ENCODE results near the gene PRRT4.
A peak's percentile ranks its signal among the peaks of the same experiment; 100 is the strongest.

Gene PRRT4

DNA sequence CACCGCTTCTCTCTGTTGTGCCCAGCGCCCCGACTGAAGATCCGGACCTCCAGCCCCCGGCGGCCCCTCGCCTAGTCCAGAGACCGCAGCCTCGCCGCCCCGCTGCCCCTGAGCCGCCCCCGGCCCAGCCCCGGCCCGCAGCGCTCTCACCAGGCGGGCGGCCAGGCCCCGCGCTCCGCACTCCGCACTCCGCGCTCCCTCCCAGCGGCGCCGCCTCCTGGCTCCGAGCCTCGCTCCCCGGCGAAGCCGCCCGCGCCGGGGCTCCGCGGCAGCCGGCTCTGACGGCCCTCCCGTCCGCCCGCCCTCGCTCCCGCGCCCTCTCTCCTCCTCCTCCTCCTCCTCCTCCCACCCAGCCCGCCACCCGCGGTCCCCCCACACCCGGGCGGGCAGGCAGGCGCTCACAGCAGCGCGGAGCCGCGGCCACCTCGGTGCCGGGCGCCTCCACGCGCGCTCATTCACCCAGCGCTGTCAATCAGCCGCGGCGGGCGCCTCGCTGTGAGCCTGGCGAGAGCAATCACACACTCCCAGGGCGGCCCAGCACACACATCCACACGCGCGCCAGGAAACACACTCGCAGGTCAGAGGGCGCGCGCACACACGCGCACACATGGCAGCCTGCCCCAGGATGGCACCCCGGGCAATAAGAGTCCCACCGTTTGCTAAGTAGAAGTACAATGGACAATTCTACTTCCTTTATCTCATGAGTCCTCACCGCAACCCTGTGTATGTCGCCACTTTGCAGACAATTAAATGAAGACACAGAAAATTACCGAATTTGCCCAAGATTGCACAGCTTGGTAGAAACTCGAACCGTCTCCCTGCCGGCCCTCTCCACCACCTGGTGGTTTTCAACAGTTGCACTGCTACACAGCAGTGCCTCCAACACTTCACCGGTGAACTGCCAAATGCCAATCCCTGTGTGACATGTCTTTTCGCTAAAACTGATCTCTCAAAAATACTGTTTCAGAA, at the start of gene PRRT4:
TSS of gene PRRT4 (minus strand) at position 280 of the 969 bp plus-strand sequence.
- DNase-seq: peak; percentile 48

DNA sequence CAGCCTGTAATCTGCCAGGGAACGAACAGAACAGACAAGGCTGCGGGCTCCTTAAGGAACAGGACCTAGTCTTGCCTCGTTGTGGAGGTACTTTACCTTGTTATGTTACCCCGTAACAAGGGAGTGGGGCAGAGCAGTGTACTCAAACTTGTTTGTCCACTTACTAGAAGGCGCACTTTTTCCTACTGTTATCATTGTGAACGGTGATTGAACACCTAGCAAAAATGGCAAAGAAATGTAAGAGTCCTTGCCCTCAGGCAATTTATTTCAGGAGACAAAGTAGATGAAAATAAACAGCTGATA, 48.9 kb upstream of the PRRT4 start:
- no peak for DNase-seq

DNA sequence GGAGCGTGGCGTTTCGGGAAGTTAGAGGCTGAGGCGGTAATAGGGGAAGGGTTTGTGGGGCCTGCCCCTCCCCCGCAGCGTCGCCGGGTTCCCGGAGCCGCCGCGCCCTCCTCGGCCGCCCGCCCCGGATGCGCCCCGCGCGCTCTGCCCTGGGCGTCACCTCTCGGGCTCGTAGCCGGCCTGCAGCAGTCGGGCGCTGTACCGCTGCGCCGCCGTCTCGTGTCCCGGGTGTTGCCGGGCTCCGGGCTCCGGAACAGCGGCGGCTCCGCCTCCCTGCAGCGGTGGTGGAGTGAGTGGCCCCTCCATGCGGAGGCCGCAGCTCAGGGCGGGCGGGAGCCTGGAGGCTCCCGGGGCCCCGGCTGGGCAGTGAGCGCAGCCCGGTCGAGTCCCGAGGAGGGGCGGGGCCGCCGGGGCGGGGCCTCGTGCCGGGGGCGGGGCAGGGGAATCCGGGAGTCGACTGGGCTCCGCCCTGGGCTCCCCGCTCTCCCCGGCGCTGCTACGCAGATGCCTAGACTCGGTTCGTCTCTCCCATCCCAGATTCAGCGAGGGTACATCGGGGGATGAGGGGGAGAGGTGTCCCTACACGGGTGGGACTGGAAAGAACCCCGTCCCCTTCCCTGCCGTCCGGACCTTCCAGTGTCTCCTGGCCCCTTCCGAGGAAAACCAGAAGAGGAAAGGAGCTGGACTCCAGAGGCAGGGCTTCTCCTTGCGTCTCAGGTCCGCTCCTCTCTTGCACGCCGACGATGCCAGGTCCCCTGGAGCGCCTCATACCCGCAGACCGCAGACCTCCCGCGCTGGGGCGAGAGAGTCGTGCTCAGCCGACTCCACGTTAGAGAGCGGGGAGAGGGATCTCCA, 48.3 kb upstream of the PRRT4 start, which contains the start of gene IMPDH1:
TSS of gene IMPDH1 (minus strand) at position 387 of the 855 bp plus-strand sequence. CDS start at position 306, 81 bp downstream.
- peak; percentile 88 for DNase-seq

DNA sequence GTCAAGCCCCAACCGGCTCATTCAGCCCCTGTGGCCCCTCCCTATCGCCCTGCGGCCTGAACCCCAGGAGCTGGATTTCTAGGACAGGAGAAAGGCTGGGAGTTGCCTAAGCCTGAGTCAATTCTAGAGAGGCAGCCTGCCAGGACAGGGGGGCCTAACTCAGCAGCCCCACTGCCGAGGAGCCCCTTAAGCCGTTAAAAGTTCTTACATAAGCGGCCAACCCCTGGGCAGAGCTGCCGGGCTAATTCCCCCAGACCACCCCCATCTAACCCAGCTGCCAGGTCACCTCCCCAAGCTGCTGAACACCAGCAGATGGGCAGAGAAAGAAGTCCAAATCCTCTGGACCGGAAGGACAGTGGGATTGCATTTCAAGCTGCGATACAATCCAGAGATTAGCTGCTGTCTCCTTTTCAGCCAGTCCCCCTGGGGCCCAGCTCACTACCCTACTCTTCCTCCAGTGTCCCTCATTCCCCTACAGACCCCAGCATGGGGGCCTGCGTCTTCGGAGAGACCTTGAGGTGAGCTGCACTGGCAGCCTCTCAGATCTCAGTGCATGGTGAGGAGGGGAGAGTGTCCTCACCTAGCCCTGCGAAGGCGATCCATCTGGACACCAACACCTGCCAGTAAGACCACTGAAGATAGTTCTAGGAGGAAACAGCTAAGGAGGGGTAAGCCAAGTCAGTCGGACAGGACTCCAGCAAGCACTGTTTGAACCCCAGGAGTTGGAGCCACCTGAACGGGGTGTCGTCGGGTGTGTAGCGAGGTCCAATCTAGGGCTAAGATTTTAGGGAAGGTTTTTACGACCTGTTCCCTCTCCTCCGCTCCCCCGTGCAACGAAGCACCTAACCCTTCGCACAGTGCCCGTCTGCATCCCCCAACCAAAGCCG, 47.5 kb upstream of the PRRT4 start:
- no peak for DNase-seq

DNA sequence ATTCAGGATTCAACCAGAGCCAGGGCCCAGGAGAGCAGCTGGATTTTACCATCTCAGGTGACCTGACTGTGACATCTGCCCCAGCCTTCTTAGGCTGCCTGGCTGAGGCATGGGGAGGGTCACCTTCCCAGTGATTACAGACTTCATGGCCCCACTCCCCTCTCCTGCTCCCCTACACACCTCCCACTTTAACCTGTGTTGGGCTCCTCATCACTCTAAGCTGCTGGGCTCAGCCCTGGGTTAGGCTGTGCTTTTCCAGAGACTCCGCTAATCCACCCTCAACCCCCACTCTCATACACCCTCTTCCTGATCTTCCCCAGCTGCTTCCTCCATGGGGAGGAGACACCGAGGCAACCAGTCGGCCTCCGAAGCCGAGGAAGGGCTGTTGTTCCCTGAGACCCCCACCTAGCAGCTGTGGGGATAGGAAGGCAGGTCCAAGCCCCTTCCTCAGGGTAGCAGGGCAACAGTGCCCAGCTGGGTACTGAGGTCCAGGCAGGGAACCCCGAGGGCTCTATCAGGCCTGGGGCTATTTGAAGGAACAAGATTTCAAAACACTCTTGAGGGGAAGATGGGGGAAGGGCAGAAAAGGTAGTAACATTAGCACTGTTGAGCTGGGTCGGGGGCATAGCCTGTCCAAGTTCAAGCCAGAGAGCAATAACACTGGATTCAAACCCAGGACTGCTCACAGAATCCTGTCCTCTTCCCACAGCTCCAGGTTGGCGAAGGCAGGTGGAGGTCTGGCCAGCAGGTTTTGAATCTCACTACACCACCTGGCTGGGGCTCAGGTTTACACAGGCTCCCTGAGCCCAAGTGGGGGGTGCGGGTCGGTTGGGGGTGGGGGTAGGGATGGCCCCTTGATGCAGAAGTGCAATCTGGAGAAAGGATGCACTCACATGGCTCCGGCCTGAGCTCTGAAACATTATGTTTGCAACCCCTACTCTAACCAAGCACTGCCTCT, 46.5 kb upstream of the PRRT4 start:
- DNase-seq: no peak

DNA sequence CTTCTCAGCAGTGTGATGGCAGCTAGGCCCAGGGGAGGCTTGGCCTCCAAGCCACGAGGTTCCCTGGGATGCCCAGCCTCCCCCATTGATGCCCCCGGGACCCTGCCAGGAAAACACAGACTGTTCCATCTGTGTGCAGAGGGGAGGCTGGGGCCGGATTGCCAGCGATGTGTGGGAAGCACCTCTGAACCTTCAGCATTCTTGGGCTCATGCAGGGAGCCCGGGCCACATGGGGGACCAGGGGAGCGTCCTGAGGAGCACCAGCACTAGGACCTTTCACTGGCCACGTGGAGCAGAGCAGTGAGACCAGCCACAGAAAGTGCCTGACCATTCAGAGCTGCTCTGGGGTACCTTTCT, 45.7 kb upstream of the PRRT4 start:
- no peak for DNase-seq

DNA sequence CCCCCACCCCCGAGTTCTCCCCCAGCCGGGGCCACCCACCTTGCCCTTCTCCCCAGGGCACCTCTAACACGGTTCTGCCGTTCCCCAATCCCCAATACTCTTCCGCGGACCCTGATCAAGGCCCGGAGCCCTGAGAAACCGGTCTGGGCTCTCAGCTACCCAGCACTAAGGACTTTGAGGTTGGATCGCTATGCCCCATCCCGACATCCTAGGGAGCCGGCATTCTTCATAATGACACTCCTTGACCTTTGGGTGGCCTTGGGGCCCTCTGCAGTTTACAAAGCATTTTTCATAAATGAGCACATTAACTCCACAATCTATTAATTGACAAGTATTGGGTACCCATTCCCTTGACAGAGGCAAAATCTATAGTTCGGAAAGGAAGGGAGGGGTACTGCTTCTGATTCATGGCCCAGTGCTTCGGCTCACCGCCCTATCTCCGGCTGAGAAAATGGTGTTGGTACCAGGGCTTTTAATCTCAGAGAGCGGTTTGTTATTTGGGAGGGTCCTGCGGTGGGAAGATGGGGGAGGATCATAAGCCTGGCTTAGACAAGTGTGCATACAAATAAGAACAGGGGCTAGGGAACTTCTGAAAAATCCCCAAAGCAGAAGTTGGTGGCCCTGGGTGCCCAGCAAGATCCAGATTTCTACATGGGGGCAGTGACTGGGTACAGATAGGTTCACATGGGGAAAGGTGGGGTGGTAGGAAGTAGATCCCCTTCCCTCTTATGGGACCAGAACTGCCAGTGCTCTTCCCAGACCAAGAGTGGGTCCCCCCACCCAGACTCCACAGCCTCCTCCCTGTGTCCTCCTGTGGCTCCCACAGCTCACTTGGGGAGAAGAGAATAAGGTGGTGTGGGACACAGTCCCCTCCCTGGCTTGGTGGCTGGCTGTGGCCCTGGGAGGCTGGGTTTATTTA, 45.1 kb upstream of the PRRT4 start:
- DNase-seq: no peak

DNA sequence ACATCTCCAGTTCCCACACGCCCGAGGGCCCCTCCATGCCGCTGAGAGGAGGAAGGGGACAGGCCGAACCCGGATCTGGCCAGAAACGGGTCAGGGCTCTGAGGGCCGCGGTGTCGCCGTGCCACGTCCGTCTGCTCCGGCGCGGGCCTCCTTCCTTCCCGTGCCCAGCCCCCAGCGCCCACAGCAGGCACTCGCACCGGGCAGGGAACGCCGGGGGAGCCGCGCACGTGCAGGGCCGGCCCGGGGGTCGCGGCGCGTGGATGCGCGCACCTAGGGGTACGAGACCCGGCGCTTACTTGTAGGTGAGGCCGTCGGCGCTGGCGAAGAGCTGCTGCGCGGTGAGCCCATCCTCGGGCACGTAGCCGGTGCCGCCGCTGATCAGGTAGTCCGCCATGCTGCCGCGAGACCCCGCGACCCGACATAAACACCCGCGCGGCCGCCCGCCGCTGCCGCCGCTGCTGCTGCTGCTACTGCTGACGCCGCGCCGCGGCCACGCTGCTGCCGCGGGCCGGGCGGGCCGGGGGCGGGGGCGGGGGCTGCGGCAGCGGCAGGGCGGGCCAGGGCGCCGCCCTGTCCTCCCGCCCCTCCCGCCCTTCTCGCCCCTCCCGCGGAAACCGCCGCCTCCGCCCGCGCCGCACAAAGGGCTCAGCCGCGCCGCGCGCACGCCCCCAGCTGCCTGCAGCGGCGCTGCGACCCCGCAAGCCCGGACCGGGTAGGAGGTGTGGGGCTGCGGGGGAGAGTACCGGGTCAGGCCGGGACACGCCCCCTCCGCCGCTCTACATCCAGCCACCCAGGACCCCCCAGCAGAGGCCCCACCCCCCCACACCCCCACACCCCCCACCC, 44.2 kb upstream of the PRRT4 start:
- DNase-seq: peak; percentile 64

DNA sequence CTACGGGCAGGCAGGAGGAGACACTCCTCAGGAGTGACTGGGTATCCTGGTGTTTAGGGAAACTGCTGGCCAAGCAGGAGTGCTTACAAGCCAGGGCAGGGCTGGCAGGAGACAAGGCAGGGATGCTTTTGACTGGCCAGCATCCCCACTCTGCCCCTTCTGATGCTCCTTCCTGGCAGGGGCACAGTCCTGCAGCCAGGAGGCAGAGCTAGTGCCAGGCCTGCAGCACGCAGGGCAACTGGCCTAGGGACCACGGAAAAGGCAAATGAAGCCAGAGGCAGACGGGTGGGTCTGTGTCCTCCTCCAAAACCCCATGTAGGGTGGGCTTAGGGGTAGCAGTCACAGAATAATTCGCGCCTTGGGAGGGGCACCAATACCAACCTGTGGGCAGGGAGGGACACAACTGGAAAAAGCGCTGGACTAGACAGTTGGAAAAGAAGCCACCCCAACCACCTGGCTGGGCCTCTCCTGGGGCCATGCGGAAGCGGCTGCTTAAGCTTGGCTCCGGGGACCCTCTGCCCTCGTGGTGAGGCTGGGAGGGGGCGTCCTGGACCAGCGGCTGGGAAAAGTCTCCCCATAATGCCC, 43.5 kb upstream of the PRRT4 start:
- no peak for DNase-seq

DNA sequence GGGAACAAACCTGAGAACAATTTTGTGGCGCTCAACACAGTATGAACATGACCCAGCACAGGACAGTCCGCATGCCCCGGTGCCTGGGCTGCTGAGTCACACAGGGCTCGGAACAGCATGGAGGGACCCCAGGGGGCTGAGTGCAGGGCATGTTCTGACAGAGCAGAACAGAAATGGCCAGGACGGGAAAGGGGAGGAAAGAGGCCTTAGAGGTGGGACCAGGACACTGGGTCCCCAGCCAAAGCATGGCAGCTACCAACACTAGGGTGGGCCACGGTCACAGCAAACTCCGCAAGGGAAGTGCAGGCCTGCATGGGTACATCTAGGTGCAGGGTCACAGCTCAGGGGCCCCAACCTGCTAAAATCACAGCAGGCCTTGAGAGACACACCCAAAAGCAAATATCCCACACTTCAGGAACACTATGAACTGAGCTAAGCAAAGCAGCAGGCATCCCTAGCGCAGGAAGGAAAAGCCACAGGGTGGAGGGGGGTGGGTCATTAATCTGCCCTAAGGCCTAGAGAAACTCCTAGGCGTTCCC, 42.7 kb upstream of the PRRT4 start:
- DNase-seq: no peak

DNA sequence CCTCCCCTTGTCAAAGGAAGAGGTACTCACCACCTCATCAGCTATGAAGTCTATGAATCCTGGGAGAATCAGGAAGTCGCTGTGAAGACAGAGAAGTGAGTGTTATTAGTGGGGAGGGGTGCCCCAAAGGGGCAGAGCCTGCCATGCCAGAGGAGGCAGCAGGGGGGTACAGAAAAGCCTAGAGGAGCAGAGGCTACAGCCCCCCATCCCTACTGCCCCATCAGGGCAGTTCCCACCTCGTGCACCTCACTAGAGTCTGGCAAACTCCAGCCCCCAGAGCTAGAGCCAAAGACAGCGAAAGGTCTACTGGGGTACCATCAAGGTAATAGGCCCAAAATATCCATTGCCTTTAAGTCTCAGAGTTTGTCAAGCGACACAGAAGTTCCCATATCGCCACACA, 42.2 kb upstream of the PRRT4 start:
- no peak for DNase-seq

DNA sequence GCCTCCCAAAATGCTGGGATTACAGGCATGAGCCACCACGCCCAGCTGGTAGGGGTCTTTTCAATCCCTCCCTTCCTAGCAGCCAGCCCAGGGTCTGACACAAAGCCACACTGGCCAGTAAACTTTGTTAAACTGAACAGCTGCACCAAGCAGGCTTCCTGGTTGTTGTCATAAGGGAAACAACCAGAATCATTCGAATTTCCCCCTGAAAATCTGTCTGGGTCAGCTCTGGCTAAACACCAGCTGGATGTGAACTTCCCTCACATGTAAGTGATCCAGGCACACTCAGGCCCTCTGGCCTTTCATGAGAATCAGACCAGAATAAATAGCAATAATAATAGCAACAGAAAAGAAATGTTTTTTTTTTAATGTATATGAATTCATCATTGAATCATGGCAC, 40.9 kb upstream of the PRRT4 start:
- no peak for DNase-seq

DNA sequence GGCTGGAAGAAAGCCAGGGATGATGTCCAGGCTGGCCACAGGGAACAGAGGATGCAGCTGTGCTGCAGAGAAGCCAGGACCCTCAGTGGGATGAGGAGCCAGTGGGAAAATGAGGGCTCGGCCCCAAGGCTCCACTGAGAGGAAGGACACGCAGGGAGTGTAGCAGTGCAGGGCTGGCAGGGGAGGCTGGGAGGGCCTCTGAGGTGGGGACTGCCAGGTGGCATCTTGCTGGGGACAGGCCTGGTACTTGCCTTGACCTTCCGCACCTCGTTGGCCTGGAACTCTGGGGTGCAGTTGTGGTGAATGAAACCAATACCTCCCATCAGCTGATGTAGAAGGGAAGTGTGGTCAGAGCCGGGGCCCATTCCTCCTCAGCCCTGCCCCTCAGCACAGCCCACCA, 39.1 kb upstream of the PRRT4 start:
- no peak for DNase-seq

DNA sequence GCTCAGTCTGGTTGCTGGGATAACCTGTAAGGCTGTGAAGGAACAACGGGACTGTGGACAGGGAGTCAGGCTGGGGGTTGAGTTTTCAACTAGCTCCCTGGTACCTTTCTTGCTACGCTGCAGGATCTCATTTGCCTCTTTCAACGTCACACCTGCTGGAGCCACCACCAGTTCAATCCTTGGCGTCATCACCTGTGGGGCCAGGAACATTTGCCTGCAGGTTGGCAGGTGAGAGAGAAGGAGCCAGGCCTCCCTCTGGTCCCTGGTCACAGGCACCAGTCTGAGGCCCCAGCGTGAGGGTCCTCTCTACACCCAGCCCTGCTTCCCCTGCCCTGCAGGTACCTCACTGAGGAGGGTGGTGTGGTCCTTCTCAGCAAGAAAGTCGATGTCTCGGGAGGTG, 38.5 kb upstream of the PRRT4 start:
- DNase-seq: no peak

DNA sequence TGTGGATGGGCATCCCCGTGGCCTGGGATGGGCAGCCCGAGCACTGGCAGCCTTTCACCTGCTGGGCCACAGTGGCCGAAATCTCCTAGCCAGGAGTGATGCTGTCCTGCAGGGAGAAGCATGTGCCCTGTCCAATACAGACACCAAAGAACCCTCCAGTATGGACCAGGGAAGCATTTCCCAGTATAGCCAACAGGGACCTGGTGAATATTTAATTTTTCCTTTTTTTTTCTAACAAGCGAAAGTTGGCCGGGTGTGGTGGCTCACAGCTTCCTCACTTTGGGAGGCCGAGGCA, 37.3 kb upstream of the PRRT4 start:
- DNase-seq: no peak

DNA sequence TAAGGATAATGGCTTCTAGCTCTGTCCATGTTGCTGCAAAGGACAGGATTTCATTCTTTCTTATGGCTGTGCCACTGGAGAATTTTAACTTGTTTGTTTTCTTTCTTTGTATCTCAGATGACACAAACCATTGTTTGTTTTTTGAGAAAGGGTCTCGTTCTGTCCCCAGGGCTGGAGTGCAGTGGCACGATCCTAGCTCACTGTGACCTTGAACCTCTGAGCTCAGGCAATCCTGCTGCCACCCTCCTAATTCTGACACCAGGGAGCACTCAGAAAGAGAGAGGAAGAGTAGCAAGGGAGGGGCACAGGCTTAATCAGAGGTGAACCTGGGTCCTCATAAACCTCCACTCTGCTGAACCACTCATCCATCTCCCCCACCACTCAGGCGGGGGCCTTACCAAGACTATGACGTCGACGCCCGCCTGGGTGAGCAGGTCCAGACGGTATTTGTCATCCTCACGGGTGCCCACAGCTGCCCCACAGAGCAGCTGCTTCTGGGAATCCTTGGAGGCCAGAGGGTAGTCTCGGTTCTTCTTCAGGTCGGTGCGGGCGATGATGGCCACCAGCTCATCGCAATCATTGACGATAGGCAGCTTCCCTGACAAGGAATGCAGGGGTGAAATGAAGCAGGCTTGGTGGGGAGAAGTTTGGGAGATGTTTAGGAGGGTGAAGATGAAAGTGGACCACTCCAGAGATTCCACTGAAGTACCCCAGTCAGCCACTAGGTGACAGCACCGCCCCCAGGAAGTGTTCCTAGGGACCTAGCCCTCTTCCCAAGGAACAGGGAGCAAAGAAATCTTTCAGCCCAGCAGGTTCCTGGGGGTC, 36.7 kb upstream of the PRRT4 start:
- peak; percentile 42 for DNase-seq

DNA sequence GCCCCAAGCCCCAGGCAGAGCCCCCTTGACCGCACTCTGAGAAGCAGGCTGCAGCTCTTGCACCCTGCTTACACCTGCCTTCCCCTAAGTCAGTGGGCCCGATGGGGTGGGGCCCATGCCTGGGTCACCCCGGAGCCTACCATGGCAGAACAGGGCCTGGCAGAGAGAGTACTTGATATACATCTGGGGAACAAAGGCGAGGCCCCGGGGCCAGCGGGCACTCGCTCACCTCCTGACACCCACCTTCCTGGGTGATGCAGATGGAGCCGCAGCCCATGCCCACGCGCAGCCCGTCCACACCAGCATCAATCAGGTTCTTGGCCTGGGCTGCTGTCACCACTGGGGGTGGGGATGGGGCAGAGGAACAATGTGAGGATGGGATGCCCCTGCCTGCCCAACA, 34.9 kb upstream of the PRRT4 start:
- no peak for DNase-seq

DNA sequence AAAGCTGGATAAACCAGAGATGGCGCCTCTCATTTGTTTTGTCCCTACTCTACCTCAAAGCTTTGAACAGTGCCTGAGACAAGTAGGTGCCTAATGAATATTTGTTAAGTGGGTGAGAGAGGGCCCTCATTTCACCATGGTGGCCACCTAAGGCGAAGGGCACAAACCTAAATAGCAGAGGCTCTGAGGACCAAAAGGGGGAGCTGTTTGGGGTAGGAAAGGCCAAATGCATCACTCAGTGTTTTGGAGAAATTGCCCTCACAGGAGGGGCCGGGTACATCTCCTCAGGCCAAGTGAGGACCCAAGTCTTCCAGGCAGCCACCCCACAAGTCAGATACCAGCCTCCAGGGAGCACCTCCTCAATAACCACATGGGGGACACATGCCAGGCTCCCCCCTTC, 34.3 kb upstream of the PRRT4 start:
- DNase-seq: no peak
